ENCODE data around the gene SH3GL1. TPM values are rescaled to one million over a fixed set of nuclear protein-coding genes. Genes with fewer than 3 reads are reported as not detected.

SH3GL1 gene
- total and polyA plus RNA-seq, 4 donors: 37.7 to 69.7 (median 57.5) TPM

GRCh38 chr19:4365341-4365740 lies 35.0 kb downstream of the SH3GL1 start:
- H3K27ac ChIP-seq (ENCODE audit: low read depth in 1 of 2, low read length in 2 of 2): no peak overlapping the region
- H3K4me3 ChIP-seq (ENCODE audit: low read length in 2 of 2): no peak overlapping the region
- peak in 1 of 2 donors; percentile 55 for DNase-seq
- H3K9me3 ChIP-seq (ENCODE audit: control insufficient read depth, low read length): no peaks in the 10 kb centered on the region
- intact Hi-C loops (cut with DNase I): no loop called here
- no peaks in the 10 kb centered on the region for H3K27me3 ChIP-seq (ENCODE audit: control insufficient read depth in 1 of 2, insufficient read depth in 2 of 2, low read length in 1 of 2)
- no peak for ATAC-seq (ENCODE audit: low FRiP score)
- 89 to 92% methylated on average over 14 to 16 of the region's 16 CpGs for WGBS, 2 donors
- no peaks in the 10 kb centered on the region for H3K4me1 ChIP-seq (ENCODE audit: control insufficient read depth in 1 of 2, insufficient read depth in 2 of 2, low read length in 2 of 2)
- peaks cover 0 to 2% of the 10 kb centered on the region in 2 donors for H3K36me3 ChIP-seq (ENCODE audit: control insufficient read depth in 1 of 2, insufficient read depth in 2 of 2, low read length in 1 of 2)

- Histone ChIP-seq H3K4me3 (ENCODE audit: low read length in 2 of 2) (no peak overlapping the region), H3K27me3 (ENCODE audit: control insufficient read depth in 1 of 2, insufficient read depth in 2 of 2, low read length in 1 of 2) (no peaks in the 10 kb centered on the region), H3K27ac (ENCODE audit: low read depth in 1 of 2, low read length in 2 of 2) (no peak overlapping the region), H3K4me1 (ENCODE audit: control insufficient read depth in 1 of 2, insufficient read depth in 2 of 2, low read length in 2 of 2) (no peaks in the 10 kb centered on the region), H3K36me3 (ENCODE audit: control insufficient read depth in 1 of 2, insufficient read depth in 2 of 2, low read length in 1 of 2) (peaks cover 0 to 5% of the 10 kb centered on the region in 2 donors), H3K9me3 (ENCODE audit: control insufficient read depth, low read length) (no peaks in the 10 kb centered on the region)
- 90 to 91% methylated on average over 26 of the region's 26 CpGs for WGBS, 2 donors
- ATAC-seq (ENCODE audit: low FRiP score) (no peak), DNase-seq (no peak)
- intact Hi-C loops (cut with DNase I): no loop called here
These were observed 36.6 kb downstream of the SH3GL1 start for GRCh38 chr19:4363571-4364304.

DNA sequence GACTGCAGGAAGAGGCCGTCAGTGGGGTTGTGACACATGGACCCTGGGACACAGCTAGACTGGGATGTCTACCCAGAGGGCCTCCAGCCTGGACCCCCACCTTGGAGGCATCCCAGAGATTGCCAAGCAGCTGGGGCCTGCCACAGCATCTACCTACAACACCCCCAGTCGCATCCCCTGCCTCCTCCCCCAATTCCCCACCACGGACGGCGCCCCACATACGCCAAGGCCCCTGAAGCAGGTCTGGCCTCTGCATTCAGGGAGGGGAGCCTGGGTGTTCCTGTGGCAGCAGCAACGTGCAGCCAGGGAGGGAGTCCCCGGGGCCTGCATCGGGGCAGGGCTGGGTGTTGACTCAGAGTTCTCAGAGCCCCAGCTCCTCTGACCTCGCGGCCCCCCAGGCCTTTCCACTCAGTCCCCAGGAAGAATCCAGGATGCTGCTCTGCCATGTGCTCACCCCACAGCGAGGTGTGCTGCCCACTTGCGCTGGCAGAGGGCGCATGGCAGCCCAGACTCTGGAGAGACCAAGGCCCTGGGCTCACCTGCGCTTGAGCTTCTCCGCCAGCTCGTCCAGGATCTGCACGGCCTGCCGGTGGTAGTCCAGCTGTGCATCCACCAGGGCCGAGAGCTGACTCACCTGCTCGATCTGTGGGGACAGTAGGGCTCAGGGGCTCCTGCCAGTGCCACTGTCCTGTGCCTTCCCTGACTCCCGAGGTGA lies 37.4 kb downstream of the SH3GL1 start:
- Histone ChIP-seq H3K4me3 (ENCODE audit: low read length in 2 of 2) (no peak overlapping the region), H3K36me3 (ENCODE audit: control insufficient read depth in 1 of 2, insufficient read depth in 2 of 2, low read length in 1 of 2) (peaks cover 0 to 5% of the 10 kb centered on the region in 2 donors), H3K27ac (ENCODE audit: low read depth in 1 of 2, low read length in 2 of 2) (no peak overlapping the region), H3K4me1 (ENCODE audit: control insufficient read depth in 1 of 2, insufficient read depth in 2 of 2, low read length in 2 of 2) (no peaks in the 10 kb centered on the region), H3K27me3 (ENCODE audit: control insufficient read depth in 1 of 2, insufficient read depth in 2 of 2, low read length in 1 of 2) (no peaks in the 10 kb centered on the region), H3K9me3 (ENCODE audit: control insufficient read depth, low read length) (no peaks in the 10 kb centered on the region)
- WGBS, 2 donors: 80 to 82% methylated on average over 21 to 22 of the region's 22 CpGs
- ATAC-seq (ENCODE audit: low FRiP score): no peak
- DNase-seq: no peak
- intact Hi-C loops (cut with DNase I): no loop called here

DNA sequence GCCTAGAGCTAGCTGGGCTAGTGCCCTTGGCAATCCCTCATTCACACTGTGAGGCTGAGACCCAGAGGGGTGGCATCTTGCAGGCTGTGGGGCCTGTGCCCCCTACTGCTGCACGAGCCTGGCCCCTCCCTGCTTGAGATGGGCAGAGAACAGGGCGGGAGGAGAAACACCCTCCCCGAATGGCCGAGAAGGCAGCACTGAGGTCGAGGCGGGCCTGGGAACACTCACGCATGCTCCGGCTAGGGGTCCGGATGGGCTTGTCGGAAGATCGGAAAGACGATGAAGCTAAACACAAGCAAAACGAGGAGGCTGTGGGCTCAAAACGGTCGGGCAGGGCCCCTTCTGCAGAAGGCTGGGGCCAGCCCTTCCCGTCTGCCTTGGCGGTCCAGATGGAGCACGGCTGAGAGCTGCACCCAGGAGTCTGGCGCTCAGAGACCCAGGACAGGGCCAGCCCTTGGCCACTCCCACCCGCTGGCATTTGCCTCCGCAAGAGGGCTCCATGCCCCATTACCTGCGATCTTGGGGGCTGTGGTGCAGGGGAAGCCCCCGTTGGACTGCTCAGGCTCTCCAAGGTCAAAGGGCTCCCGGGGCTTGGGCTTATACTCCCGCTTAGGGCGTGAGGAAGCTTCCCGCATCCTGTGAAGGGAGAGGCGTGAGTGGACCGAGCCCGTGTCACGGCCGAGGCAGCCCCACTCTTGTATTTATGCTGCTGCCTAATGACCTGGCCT lies 38.1 kb downstream of the SH3GL1 start:
- Histone ChIP-seq H3K27ac (ENCODE audit: low read depth in 1 of 2, low read length in 2 of 2) (no peak overlapping the region), H3K27me3 (ENCODE audit: control insufficient read depth in 1 of 2, insufficient read depth in 2 of 2, low read length in 1 of 2) (no peaks in the 10 kb centered on the region), H3K9me3 (ENCODE audit: control insufficient read depth, low read length) (no peaks in the 10 kb centered on the region), H3K4me3 (ENCODE audit: low read length in 2 of 2) (no peak overlapping the region), H3K36me3 (ENCODE audit: control insufficient read depth in 1 of 2, insufficient read depth in 2 of 2, low read length in 1 of 2) (peaks cover 0 to 5% of the 10 kb centered on the region in 2 donors), H3K4me1 (ENCODE audit: control insufficient read depth in 1 of 2, insufficient read depth in 2 of 2, low read length in 2 of 2) (no peaks in the 10 kb centered on the region)
- intact Hi-C loops (cut with DNase I): no loop called here
- DNase-seq (peak in 1 of 2 donors; percentile 48), ATAC-seq (ENCODE audit: low FRiP score) (no peak)
- 85 to 88% methylated on average over 32 of the region's 32 CpGs for WGBS, 2 donors

GRCh38 chr19:4361152-4362046 lies 38.9 kb downstream of the SH3GL1 start:
- Histone ChIP-seq H3K4me3 (ENCODE audit: low read length in 2 of 2) (no peak overlapping the region), H3K27me3 (ENCODE audit: control insufficient read depth in 1 of 2, insufficient read depth in 2 of 2, low read length in 1 of 2) (no peaks in the 10 kb centered on the region), H3K27ac (ENCODE audit: low read depth in 1 of 2, low read length in 2 of 2) (no peak overlapping the region), H3K9me3 (ENCODE audit: control insufficient read depth, low read length) (no peaks in the 10 kb centered on the region), H3K4me1 (ENCODE audit: control insufficient read depth in 1 of 2, insufficient read depth in 2 of 2, low read length in 2 of 2) (no peaks in the 10 kb centered on the region), H3K36me3 (ENCODE audit: control insufficient read depth in 1 of 2, insufficient read depth in 2 of 2, low read length in 1 of 2) (peaks cover 0 to 5% of the 10 kb centered on the region in 2 donors)
- ATAC-seq (ENCODE audit: low FRiP score): no peak
- 89 to 91% methylated on average over 41 to 50 of the region's 50 CpGs for WGBS, 2 donors
- no peak for DNase-seq
- intact Hi-C loops (cut with DNase I): no loop called here

DNA sequence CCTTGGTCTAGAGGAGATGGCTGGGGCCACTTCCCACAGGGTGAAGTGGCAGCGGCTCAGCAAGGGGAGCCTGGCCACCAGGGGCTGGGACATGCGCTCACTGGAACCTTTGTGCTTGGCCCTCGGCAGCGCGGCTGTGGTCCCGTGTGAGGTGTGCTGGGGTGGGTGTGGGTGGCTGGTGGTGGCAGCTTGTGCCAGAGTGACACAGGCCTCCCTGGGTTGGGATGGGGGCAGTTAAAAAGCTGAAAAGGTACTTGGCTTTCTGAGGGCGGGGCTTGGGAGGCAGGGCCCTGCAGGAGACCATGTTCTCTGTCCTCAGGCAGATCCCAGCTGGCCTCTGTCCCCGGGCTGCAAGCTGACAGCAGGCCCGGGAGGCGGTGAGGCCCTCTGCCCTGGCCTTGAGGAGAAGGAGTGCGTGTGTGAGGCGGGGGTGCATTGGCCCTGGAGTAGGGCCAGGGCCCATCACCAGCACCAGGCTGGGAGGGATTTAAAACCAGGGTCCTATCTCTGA lies 39.7 kb downstream of the SH3GL1 start:
- ATAC-seq (ENCODE audit: low FRiP score) (no peak), DNase-seq (no peak)
- Histone ChIP-seq H3K27ac (ENCODE audit: low read depth in 1 of 2, low read length in 2 of 2) (no peak overlapping the region), H3K4me3 (ENCODE audit: low read length in 2 of 2) (no peak overlapping the region), H3K27me3 (ENCODE audit: control insufficient read depth in 1 of 2, insufficient read depth in 2 of 2, low read length in 1 of 2) (no peaks in the 10 kb centered on the region), H3K4me1 (ENCODE audit: control insufficient read depth in 1 of 2, insufficient read depth in 2 of 2, low read length in 2 of 2) (no peaks in the 10 kb centered on the region), H3K9me3 (ENCODE audit: control insufficient read depth, low read length) (no peaks in the 10 kb centered on the region), H3K36me3 (ENCODE audit: control insufficient read depth in 1 of 2, insufficient read depth in 2 of 2, low read length in 1 of 2) (peaks cover 0 to 5% of the 10 kb centered on the region in 2 donors)
- 85 to 91% methylated on average over 11 to 12 of the region's 12 CpGs for WGBS, 2 donors
- intact Hi-C loops (cut with DNase I): no loop called here

DNA sequence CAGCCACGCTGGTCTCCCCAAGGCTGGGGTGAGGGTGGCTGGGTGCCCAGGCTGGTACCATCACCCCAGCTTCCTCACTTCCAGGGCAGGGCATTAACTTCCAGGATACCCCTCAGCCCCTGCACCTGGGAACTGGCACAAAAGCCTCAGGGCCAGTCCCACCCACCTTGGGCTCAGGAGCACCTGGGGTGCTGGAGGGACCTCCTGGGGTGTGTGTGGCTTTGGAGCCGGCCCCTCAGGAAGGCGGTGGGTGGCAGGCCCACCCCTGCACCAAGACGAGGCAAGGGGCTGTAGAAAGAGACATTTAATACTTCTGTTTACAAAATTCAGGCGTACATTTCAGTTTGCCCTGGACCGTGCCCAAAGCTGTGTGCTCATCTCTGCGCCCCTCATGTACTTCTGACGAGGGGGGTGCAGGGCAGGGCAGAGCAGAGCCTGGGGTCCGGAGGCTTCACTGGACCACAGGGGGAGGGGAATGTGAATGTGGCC lies 40.2 kb downstream of the SH3GL1 start:
- ATAC-seq (ENCODE audit: low FRiP score) (no peak), DNase-seq (no peak)
- no peak overlapping the region for H3K27ac ChIP-seq (ENCODE audit: low read depth in 1 of 2, low read length in 2 of 2)
- intact Hi-C loops (cut with DNase I): no loop called here
- no peak overlapping the region for H3K4me3 ChIP-seq (ENCODE audit: low read length in 2 of 2)
- no peaks in the 10 kb centered on the region for H3K4me1 ChIP-seq (ENCODE audit: control insufficient read depth in 1 of 2, insufficient read depth in 2 of 2, low read length in 2 of 2)
- H3K9me3 ChIP-seq (ENCODE audit: control insufficient read depth, low read length): no peaks in the 10 kb centered on the region
- 77 to 80% methylated on average over 9 of the region's 9 CpGs for WGBS, 2 donors
- H3K36me3 ChIP-seq (ENCODE audit: control insufficient read depth in 1 of 2, insufficient read depth in 2 of 2, low read length in 1 of 2): peaks cover 0 to 5% of the 10 kb centered on the region in 2 donors
- no peaks in the 10 kb centered on the region for H3K27me3 ChIP-seq (ENCODE audit: control insufficient read depth in 1 of 2, insufficient read depth in 2 of 2, low read length in 1 of 2)

DNA sequence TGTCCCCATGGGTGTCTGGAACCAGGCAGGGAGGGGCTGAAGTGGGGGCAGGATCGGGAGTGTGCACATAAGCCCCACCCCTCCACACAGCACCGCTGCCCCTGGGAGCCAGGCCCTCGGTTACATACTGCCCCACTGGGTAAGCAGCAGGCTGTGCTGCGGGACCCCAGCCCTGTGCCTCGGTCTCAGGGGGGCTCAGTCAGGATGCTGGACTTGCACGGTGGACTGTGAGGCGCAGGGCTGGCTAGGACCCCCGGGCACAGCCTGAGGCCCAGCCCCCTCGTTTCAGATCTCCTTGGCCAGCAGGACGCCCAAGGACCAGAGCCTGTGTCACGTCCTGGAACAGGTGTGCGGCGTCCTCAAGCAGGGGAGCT lies 40.7 kb downstream of the SH3GL1 start:
- 78 to 79% methylated on average over 13 of the region's 13 CpGs for WGBS, 2 donors
- intact Hi-C loops (cut with DNase I): no loop called here

More for the DNA sequence above, 40.7 kb downstream of the SH3GL1 start:
- no peaks in the 10 kb centered on the region for H3K27me3 ChIP-seq (ENCODE audit: control insufficient read depth in 1 of 2, insufficient read depth in 2 of 2, low read length in 1 of 2)
- no peak overlapping the region for H3K27ac ChIP-seq (ENCODE audit: low read depth in 1 of 2, low read length in 2 of 2)
- ATAC-seq (ENCODE audit: low FRiP score) (no peak), DNase-seq (no peak)
- no peaks in the 10 kb centered on the region for H3K9me3 ChIP-seq (ENCODE audit: control insufficient read depth, low read length)
- H3K4me3 ChIP-seq (ENCODE audit: low read length in 2 of 2): no peak overlapping the region
- H3K4me1 ChIP-seq (ENCODE audit: control insufficient read depth in 1 of 2, insufficient read depth in 2 of 2, low read length in 2 of 2): no peaks in the 10 kb centered on the region
- peaks cover 0 to 5% of the 10 kb centered on the region in 2 donors for H3K36me3 ChIP-seq (ENCODE audit: control insufficient read depth in 1 of 2, insufficient read depth in 2 of 2, low read length in 1 of 2)
